HG03039 (cell line): ENCODE results near the gene FLT4.
"Not testable (repeated sequence)": the region's sequence is repeated elsewhere in the genome, so short reads cannot be mapped to it uniquely, and the experiment has no call there.

Source experiments
- ATAC-seq: cut with Tn5 transposase; IDR thresholded peaks from one replicate; pipeline ENCODE4 v1.9.1; 2021; ENCODE audit warnings: mild to moderate bottlenecking, moderate library complexity; ENCODE audit not compliant: unreplicated experiment

FLT4 gene

DNA sequence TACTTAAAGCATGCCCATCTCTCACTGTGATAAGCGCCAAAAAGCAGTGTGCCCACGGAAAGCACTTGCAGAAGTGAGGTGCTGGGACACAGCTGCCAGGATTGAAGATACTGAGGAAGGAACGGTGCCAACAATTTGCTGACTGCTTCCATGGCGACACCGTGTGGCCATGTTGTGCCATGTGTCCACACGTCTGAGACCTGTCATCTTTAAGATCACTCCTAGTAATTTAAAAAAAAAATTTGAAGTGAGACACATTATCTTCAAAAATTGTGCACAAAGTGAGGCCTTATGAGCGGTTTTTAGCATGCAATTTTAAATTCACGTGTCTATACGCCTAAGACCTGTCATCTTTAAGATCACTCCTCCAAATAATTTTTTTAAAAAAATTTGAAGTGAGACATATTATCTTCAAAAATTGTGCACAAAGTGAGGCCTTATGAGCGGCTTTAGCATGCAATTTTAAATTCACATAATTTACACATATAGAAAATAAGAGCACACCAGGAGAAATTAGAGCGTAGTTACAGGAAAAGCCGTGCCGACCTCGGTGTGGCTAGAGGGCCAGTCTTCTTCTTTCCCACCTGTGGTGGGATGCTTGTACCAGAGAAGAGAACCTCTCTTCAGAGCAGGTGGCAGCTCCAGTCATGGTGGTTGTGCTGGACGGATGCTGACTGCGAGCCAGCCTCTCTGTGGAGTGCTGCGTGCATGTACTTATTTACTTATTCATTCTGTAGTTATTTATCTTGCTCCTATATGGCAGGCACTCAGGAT lies 21.4 kb upstream of the FLT4 start:
- no peak for ATAC-seq

DNA sequence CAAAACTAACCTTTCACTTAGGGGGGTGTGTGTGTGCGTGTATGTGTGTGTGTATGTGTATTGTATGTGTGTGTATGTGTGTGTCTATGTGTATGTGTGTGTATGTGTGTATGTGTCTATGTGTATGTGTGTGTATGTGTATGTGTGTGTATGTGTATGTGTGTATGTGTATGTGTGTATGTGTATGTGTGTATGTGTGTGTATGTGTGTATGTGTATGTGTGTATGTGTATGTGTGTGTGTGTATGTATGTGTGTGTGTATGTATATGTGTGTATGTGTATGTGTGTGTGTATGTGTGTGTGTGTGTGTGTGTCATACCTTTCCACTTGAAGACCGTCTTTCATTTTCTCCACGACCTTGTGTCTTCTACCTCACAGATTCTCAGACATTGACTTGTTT lies 20.8 kb upstream of the FLT4 start:
- ATAC-seq, result no peak

DNA sequence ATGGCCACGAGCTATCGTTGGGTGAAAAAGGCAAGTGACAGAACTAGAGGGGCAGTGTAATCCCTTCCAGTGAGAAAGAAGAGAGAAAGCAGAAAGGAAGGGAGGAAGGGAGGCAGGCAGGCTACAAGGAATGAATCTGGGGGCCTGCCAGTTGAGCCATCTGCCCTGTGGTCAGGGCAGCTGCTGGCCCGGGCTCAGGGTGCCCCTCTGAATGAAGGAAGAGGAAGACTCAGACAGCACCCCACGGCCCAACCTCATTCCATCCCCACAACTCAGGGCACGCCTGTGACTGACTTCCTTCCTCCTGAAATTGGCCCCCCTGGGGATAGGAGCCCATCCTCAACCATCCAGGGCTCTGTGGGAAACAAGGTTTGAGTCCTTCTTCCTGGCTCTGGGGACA lies 20.3 kb upstream of the FLT4 start:
- ATAC-seq, result no peak

DNA sequence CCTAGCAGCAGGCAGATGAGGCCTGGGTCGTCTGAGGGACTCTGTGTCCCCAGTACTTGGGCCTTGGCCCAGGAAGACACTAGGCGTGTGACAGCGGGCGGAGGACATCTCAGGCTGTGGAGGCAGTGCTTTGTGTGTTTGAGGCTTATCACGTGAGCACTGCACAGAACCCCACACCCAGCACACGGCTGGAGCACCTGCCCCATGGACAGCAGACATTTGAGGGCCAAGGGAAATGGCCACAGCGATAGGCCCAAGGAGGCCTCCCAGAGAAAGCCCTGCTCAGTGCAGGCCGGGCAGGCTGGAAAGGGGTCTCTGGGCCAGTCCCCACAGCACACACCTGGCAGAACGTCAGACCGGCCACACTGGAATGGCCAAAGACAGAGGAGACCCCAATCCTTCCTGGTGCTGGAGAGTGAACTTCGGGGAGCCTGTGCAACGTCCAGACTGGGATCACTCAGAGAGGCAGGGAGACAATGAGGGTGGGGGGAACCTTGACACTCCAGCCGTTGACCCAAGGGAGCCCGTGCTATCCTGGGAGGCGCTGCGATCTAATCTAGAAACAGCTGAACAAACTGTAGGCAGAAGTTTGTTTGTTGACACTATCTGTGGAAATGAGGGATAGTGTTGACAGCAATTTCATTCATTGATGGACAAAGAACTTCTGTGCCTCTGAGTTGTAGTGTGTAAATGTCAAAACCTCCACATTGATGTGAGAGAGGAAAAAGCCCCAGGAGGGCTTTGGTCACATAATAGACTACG lies 19.6 kb upstream of the FLT4 start:
- no peak for ATAC-seq

DNA sequence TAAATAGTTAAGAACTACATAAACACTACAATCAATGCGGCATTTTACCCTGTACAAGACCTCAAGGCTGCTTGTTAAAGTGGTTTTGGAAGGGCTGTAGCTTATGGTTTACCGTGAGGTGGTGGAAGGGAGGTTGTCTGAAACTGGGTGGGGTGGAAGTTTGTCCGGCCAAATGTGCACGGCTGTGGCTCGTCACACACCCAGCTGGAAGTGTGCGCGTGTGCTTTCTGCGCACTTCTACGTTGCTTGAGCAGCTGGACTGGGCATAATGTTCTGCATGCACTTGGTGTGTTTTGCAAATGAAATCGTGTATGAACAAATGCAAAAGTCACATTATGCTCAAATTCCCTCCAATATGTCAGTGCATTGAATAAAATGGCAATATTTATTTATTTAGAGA lies 17.4 kb upstream of the FLT4 start:
- no peak for ATAC-seq

DNA sequence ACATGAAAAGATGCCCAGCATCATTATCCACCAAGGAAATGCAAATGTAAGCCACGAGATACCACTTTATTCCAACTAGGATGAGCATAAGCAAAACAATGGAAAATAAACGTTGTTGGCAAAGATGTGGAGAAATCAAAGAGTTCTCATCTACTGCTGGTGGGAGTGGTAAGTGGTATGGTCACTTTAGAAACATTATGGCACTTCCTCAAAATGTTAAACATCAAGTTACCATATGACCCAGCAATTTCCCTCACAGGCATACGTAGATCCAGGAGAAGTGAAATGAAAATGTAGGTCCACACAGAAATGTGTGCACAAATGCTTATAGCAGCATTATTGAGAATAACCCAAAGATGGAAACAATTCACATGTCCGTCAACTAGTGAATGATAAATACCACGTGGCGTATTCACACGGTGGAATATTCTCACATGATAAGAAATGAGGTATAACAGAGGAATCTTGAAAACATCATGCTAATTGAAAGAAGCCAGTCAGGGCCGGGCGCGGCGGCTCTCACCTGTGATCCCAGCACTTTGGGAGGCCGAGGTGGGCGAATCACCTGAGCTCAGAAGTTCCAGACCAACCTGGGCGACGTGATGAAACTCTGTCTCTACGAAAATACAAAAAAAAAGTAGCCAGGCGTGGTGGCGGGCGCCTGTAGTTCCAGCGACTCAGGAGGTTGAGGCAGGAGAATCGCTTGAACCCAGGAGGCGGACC lies 16.4 kb upstream of the FLT4 start:
- ATAC-seq, result no peak

DNA sequence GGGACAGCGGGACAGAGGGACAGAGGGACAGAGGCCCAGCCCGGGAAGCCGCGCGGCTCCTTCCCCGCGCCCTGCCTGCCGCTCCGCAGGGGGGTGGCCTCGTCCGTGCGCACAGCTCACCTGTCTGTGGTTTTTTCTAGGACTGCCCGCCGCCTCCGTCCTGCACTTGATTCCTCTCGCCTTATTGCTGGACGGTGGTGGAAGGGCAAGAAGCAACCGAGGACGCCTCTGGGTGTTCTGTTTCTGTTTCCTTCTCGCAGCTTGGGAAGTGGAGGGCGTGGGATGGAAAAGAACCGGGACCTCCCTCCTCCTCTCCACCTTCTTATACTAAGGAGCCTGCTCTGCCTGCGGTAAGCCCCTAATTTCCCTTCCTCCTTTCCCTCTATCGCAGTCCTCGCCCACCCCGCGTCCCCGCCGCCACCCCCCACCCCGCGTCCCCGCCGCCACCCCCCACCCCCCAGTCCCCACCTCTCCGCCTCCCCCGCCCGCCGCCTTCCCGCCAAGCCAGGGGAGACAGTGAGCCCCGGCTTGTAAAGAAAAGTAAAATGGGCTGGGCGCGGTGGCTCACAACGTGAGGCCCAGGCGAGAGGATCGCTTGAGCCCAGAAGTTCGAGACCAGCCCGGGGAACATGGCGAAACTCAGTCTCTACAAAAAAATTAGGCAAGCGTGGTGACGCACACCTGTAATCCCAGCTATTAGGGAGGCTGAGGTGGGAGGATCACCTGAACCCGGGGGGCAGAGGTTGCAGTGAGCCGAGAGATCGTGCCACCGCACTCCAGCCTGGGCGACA lies 9.6 kb upstream of the FLT4 start:
- no peak for ATAC-seq

DNA sequence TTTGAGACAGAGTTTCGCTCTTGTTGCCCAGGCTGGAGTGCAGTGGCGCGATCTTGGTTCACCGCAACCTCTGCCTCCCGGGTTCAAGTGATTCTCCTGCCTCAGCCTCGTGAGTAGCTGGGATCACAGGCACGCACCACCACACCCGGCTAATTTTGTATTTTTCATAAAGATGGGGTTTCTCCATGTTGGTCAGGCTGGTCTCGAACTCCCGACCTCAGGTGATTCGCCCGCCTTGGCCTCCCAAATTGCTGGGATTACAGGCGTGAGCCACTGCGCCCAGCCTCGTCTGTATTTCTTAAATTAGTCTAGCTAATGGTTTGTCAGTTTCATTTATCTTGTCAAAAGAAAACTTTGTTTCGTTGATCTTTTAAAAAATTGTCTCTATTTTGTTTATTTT lies 5.8 kb upstream of the FLT4 start:
- ATAC-seq, result not testable (repeated sequence)

DNA sequence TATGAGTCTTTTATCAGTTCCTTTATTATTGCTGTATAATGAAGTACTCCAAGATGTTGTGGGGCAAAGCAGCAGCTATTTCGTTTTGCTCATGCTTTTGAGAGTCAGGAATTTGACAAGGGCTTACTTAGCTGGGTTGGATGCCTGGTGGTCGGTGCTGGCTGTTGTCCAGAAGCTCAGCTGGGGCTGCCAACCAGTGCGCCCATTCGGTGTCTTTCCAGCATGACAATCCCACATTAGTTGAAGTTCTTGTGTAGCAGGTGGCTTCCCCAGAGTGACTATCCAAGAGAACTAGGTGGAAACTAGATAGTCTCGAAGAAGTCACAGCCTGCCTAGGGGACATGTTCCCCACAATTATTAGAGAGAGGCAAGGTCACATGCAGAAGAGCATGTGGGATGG lies 3.4 kb upstream of the FLT4 start:
- ATAC-seq, result no peak

DNA sequence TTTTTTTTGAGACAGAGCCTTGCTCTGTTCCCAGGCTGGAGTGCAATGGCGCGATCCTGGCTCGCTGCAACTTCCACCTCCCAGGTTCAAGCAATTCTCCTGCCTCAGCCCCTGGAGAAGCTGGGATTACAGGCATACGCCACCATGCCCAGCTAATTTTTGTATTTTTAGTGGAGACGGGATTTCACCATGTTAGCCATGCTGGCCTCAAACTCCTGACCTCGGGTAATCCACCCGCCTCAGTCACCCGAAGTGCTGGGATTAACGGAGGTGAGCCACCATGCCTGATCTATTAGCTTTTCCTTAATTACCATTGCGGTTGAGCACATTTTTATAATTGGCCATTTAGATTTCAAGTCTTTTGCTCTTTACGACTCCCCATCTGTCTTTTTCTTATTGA lies 2.9 kb upstream of the FLT4 start:
- no peak for ATAC-seq

DNA sequence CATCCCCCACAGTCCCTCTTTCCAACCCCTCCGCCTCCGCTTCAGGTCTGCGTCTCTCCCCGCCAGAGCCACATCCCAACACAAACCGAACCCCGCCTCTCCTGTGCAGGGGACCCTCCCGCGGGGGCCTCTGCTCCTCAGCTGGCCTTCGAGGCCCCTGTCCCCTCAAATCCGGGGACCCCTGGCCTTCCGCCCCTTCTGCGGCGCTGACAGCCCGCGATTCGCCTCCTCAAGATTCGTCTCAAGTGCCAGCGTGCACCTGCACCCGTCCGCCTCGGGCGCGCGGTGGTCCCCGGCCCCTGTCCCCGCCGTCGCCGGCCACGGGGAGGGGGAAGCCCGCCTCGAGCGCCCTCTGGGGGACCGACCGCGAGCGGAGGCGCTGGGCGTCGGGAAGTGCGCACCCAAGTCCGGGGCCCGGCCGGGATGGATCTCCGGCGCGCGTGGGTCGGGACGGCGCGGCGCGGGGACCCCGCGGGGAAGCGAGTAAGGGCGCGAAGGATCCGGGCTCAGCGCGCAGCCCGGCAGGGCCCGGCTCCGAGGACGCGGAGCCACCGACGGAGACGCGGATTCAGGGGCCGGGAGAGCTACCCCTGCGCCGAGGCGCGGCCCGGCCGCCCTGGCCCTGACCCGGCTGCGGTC lies 623 bp downstream of the FLT4 start:
- no peak for ATAC-seq

DNA sequence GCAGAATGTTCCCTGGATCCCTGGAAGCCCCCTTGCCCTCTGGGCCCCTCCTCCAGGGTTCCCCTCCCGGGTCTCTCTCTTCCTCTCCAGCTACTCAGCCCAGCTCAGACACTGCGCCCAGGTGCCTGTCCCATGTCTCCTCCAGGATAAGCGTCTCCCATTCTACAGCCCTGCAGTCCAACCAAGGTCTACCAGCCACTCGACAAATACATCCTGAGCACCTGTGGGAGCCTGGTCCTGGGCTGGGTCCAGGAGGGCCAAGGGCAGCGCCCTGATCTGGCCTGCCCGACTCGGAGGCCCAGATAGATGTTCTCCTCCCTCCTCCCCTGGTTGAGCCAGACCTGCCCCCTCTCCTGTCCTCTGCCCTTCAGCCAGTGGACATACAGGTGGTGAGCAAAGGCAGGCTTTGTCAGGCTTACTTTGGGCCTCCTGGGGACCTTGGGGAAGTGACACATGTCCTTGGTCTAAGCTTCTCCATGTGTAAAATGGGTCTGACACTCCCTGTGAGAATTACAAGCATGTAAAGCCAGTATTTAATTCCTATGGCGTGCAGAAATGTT lies 1.4 kb downstream of the FLT4 start:
- ATAC-seq, result no peak

DNA sequence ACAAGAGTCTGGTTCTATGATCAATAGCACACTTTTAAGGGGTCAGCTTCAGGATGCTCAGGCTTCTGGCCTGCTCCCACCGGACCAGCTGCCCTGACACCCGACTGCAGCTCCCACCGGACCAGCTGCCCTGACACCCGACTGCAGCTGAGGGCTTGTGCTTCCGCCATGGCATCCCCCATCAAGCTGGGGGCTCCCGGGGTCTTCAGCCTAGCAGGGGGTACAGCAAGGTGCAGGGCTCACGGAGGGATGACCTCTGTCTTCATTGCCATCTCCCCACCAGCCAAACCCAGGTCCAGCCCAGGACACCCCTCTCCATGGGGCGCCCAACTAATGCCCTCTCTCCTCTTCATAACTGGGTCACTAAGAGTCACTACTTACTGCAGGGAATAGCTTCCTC lies 1.9 kb downstream of the FLT4 start:
- ATAC-seq, result no peak

DNA sequence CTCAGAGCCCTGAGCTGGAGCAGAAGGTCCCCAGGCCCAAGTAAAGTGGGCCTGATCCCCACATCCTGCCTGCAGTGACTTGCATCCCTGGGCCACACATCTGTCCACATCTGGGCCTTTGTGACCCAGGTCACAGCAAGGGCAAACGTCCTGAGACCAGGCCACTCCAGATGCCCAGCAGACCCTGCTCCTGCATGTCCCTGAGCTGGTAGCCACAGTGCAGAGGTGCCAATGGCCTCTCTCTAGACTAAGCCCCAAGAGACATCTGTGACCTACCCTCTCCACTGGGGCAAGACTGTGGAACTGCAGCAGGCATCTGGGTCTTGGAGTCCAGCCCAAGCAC lies 2.5 kb downstream of the FLT4 start:
- ATAC-seq, result no peak

DNA sequence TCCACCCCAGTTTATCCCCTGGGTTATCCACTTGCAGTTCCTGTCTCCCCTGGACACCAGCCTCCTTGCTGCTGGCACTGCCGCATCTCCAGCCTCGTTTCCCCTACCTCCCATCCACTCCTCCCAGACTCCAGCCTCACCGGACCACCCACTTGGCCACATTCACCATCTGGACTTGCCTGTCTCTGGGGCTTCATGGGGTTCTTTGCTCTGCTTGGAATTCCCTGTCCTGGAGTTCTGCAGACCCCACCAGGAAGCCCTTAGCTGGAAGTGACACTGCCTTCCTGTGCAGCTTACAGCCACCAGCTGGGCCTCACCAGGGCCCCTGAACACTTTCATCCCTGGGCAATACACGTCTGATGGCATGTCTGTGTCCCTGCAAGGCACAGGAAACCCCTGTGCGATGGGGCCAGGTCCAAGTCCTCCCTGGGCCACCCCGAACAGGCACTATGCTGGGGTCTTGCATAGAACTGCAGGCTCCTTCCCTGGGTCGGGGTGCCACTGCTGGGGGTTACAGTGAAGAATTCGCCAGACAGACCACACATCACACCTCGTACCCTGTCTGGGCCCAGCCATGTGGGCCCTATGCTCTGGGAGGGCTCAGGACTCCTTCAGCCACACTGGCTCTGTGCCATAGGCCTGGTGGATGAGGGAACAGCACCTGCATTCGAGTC lies 3.0 kb downstream of the FLT4 start:
- ATAC-seq, result no peak

DNA sequence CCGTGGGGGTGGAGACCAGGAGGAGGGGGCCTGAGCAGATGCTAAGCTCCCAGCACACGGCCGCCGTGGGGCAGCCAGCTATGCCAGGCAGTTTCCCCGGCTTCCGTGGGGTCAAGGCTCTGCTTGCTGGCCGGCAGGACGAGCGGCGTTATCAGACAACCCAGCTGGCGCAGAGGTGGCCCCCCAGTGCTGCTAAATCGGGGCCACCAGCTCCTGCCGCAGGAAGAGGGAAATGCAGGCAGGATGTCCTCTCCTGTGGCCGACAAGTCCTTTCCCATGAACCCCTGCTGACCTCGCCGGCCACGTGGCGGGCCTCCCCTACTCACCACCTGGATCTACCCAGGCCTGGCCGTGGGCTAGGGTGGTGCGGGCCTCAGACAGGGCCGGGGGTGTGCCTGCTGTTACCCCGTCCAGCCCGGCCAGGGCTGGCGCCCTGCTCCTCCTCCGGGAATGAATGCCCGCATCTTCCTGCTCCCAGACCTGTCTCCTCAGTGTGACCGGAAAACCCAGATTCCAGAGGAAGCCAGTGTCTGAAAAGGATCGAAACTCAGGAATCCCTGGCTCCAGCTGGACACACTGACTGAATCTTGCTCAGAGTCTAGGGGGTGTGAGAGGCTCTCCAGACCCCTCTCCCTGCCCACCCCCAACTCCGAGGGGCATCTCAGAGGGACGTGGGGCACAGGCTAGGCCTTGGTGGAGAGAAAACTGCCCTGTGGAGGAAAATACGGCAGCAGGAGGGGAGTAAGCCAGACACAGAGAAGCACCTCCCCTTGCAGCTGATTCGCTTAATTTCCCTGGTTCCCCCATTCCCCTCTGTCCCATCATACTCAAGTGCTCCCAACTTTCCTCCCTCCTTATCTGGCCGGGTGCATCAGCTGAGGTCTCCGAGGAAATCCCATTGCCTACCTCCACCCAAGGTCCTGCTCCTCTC lies 3.9 kb downstream of the FLT4 start:
- ATAC-seq, result no peak

DNA sequence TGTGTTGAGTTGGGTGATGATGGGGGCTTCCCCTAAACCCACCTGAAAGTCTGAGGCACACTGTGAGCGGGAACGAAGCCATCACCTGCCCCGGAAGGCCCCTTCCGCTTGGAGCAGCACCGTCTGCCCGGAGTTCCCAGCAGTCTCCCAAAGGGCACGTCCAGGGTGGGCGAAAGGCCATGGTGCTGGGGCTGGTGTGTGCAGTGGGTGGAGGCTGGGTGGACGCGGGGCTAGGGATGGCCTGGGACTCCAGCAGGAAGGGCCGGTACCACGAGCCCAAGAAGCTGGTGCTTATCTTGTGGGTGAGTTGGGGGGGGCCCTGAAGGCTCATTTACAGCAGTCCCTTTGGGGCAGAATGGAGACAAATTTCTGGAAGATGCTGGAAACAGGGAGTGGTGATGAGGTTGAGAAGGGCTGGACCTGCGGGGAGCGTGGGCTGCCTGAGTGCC lies 4.6 kb downstream of the FLT4 start:
- ATAC-seq, result no peak

DNA sequence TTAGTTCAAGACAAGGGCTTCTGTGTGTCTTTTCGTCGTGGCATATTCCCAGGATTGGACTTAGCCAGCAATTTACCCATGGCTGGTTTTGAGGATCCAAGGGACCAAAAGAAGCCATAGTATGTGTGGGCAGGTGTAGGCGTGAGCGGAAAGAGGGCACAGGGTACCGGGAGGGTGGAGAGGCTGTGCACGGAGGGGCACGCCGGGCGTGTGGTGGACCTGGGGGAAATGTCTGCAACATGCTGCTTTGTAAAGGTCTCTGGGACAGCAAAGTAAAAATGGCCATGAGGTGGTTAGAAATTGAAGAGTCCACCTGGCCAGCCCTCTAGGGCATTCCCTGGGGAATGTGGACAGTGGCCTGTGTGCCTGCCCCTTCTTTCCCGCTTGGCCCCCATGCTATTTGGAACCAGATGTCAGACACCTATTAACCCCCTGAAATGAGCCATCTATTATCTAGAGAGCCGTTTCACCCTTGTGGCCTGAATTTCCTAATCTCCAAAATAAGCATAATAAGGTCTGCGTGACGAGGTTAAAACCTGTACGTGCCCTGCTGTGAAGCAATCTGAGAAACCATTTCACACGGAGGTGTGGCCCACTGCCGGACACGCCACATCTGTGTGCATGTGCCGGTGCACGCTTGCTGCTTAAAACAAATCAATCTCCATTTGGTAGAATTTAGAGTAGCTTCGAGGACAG lies 5.1 kb downstream of the FLT4 start:
- ATAC-seq, result no peak
